Uterus (tissue), 4 donors: Measurements from ENCODE around the gene CRISPLD2. TPM values are rescaled to one million over a fixed set of nuclear protein-coding genes. Genes with fewer than 3 reads are reported as not detected.
A peak's percentile ranks its signal among the peaks of the same experiment; 100 is the strongest.

Source experiments
- DNase-seq, 2 donors: peaks; one replicate each; pipeline ENCODE4 v3.0.0-alpha.2; 2019 to 2020
- H3K27ac ChIP-seq, 2 donors: fragments of 200-600 bp; sonication (generic); 1 replicate in 1 of 2; 2 replicates in 1 of 2; pipeline ENCODE4 v1.5.1; 2016 to 2018
- H3K27me3 ChIP-seq, 2 donors: fragments of 200-600 bp; sonication (generic); one replicate each; pipeline ENCODE4 v1.5.1; 2018 to 2019; ENCODE audit warnings: control low read depth in 1 of 2
- H3K36me3 ChIP-seq, 2 donors: fragments of 200-600 bp; sonication (generic); one replicate each; pipeline ENCODE4 v1.5.1; 2019; ENCODE audit warnings: control low read depth in 1 of 2
- H3K4me1 ChIP-seq, 2 donors: fragments of 200-600 bp; sonication (generic); one replicate each; pipeline ENCODE4 v1.5.1; 2018 to 2019; ENCODE audit warnings: control low read depth in 1 of 2
- H3K4me3 ChIP-seq, 2 donors: fragments of 200-600 bp; sonication (generic); 1 replicate in 1 of 2; 2 replicates in 1 of 2; pipeline ENCODE4 v1.5.1; 2018 to 2019; ENCODE audit warnings: mild to moderate bottlenecking in 1 of 2
- H3K9me3 ChIP-seq, 2 donors: fragments of 200-600 bp; sonication (generic); one replicate each; pipeline ENCODE4 v1.5.1; 2019; ENCODE audit warnings: control low read depth in 1 of 2
- CTCF ChIP-seq, 4 experiments: fragments of 200-600 bp in 2 of 4; fragments of 450-650 bp in 2 of 4; sonication (generic) in 2 of 4; IDR thresholded peaks; one replicate each; pipeline ENCODE4 v1.5.1; 2016 to 2019; ENCODE audit warnings: antibody characterized with exemption in 4 of 4, mild to moderate bottlenecking in 2 of 4, moderate library complexity in 1 of 4
- POLR2A ChIP-seq, 2 donors: fragments of 450-650 bp; IDR thresholded peaks; one replicate each; pipeline ENCODE4 v1.6.1; 2016; ENCODE audit warnings: antibody characterized with exemption in 2 of 2, mild to moderate bottlenecking in 1 of 2, moderate library complexity in 1 of 2
- intact Hi-C: fragments of 100-400 bp; cut with DNase I; formaldehyde crosslinking; loops from one replicate; pipeline ENCODE4 v1.15.1; 2023; ENCODE audit warnings: low total_unique reads
- total RNA-seq, 4 donors: library from RNA; depleted of rRNA in 3 of 4; stranded (reverse); fragments of >200 nt in 3 of 4; gene quantifications; one replicate each; pipeline versions ENCODE4 v1.1.0 to v1.2.4, GENCODE V29; 2014 to 2023
- donor health status: DM: yes; HTN: yes; CAD: no.

Gene CRISPLD2
- total RNA-seq, 4 donors from 2014 or later = 108 to 441 (median 190) TPM

DNA sequence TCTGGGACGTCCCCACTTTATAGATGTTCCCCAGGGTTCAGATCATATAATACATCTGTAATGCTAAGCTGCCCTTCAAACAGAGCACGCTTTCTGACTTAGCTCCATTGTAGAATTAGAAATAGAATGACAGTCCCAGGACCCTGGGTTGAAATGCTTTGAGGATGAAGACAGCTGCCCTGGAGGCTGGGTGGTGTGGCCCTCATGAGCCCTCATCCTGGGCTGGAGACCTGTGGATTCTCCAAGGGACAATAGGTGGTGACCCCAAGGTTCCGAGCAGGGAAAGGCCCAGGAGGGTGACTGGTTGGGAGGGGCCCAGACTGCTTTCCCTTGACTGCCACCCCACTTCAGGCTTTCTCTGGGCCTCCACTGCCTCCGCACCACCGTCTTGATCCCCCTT lies 59.0 kb downstream of the CRISPLD2 start:
- intact Hi-C loops = no loop called here
- H3K27me3 ChIP-seq = no peaks in the 10 kb centered on the region
- H3K36me3 ChIP-seq = no peaks in the 10 kb centered on the region
- peak overlapping the region in 1 of 2 donors; percentile 64 for H3K27ac ChIP-seq
- H3K4me1 ChIP-seq = no peaks in the 10 kb centered on the region
- H3K9me3 ChIP-seq = no peaks in the 10 kb centered on the region
- H3K4me3 ChIP-seq = no peak overlapping the region
- DNase-seq = no peak
- TF ChIP-seq POLR2A (IDR thresholded peaks at IDR 0.05) (no peak), CTCF (IDR thresholded peaks at IDR 0.05) (no peak)

GRCh38 chr16:84879569-84880487 lies 60.0 kb downstream of the CRISPLD2 start:
- Histone ChIP-seq H3K9me3 (no peaks in the 10 kb centered on the region), H3K4me3 (no peak overlapping the region), H3K27ac (peak overlapping the region; percentile 52 to 64), H3K36me3 (no peaks in the 10 kb centered on the region), H3K4me1 (no peaks in the 10 kb centered on the region), H3K27me3 (no peaks in the 10 kb centered on the region)
- no peak for DNase-seq
- TF ChIP-seq CTCF (IDR thresholded peaks at IDR 0.05) (no peak), POLR2A (IDR thresholded peaks at IDR 0.05) (no peak)
- intact Hi-C loops = no loop called here

DNA sequence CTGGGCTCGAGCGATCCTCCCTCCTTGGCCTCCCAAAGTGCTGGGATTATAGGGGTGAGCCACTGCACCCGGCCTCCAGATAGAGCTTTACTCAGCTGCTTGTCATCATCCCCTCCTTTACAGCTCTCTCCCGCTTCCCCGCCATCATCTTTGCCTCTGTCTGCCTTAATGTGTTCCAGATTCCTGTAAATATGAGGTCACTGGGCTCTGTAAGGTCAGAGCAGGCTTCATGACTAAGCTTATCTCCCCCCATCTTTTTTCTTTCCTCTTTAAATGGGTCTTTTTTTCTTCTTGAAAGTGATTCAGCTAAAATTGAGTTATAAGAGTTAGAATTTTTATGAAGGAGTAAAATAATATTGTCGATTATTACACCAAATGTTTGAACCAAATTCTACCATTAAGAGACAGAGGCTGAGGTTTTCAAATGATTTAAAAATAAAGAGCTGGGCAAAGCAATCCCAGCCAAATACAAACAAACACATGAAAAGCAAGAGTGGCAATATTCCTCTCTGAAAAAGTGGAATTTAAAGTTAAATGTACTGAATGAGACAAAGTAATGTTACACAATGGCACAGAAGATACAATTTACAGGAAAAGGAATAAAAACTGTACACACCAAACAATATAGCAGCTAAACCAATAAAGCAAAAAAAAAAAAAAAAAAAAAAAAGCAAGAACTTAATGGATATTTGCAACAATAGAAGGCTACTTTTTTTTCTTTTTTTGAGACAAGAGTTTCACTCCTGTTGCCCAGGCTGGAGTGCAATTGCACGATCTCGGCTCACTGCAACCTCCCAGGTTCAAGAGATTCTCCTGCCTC lies 62.1 kb downstream of the CRISPLD2 start:
- H3K9me3 ChIP-seq = no peaks in the 10 kb centered on the region
- H3K4me1 ChIP-seq = no peaks in the 10 kb centered on the region
- intact Hi-C loops = no loop called here
- peak overlapping the region; percentile 58 to 75 for H3K27ac ChIP-seq
- H3K36me3 ChIP-seq = no peaks in the 10 kb centered on the region
- TF ChIP-seq POLR2A (IDR thresholded peaks at IDR 0.05) (no peak), CTCF (IDR thresholded peaks at IDR 0.05) (no peak)
- H3K27me3 ChIP-seq = no peaks in the 10 kb centered on the region
- DNase-seq = peak; percentile 58 to 73
- H3K4me3 ChIP-seq = no peak overlapping the region

DNA sequence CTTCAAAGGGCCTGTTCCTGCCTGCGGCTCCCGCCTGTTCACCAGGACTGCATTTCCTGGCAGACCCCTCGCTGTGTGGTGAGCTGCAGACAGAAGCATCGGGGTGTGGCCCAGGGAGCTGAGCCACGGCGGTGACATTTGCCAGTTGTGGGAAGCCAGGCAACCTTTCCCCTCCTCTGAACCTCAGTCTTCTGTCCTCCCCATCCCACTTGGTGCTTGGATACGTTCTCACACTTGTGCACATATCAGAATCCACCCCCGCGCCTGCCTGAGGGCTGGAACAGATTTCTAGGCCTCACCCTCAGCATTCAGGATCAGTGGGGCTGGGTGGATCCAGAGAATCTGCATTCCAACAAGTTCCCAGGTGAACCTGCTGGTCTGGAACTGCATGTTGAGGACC lies 63.5 kb downstream of the CRISPLD2 start:
- peak overlapping the region; percentile 48 to 55 for H3K27ac ChIP-seq
- H3K4me3 ChIP-seq = no peak overlapping the region
- peak in 1 of 2 donors; percentile 57 for DNase-seq
- no peaks in the 10 kb centered on the region for H3K4me1 ChIP-seq
- no peaks in the 10 kb centered on the region for H3K9me3 ChIP-seq
- TF ChIP-seq POLR2A (IDR thresholded peaks at IDR 0.05) = no peak
- no peak for TF ChIP-seq CTCF (IDR thresholded peaks at IDR 0.05)
- no peaks in the 10 kb centered on the region for H3K27me3 ChIP-seq
- intact Hi-C loops = no loop called here
- H3K36me3 ChIP-seq = no peaks in the 10 kb centered on the region

- no peak for TF ChIP-seq CTCF (IDR thresholded peaks at IDR 0.05)
- no peak for TF ChIP-seq POLR2A (IDR thresholded peaks at IDR 0.05)
- Histone ChIP-seq H3K36me3 (no peaks in the 10 kb centered on the region), H3K27me3 (no peaks in the 10 kb centered on the region), H3K4me1 (no peaks in the 10 kb centered on the region), H3K9me3 (no peaks in the 10 kb centered on the region), H3K27ac (peak overlapping the region; percentile 20 to 49), H3K4me3 (no peak overlapping the region)
- intact Hi-C loops = no loop called here
- no peak for DNase-seq
Observed at GRCh38 chr16:84884246-84884595, 64.4 kb downstream of the CRISPLD2 start.
